GM12872 (cell line): Measurements from ENCODE around the gene NOM1.

ENCODE experiments used
- CTCF ChIP-seq: IDR thresholded peaks from 3 replicates; pipeline ENCODE4 v1.5.1; 2011; ENCODE audit warnings: low read depth, mild to moderate bottlenecking, low read length, moderate library complexity; ENCODE audit not compliant: insufficient read depth

Gene NOM1

GRCh38 chr7:157008206-157009169 lies 59.0 kb downstream of the NOM1 start:
- TF ChIP-seq CTCF = no peak

GRCh38 chr7:157009170-157009777 lies 59.8 kb downstream of the NOM1 start:
- TF ChIP-seq CTCF = no peak

- TF ChIP-seq CTCF = no peak
Measured at GRCh38 chr7:157009778-157010587, 60.5 kb downstream of the NOM1 start.

GRCh38 chr7:157010588-157011332 lies 61.2 kb downstream of the NOM1 start, which contains the start of gene MNX1:
Gene MNX1, minus strand, starts transcription at chr7:157010663. Its CDS starts 313 bp downstream, at chr7:157010350.
- TF ChIP-seq CTCF = no peak

GRCh38 chr7:157011333-157012112 lies 62.0 kb downstream of the NOM1 start:
- TF ChIP-seq CTCF = no peak

GRCh38 chr7:157012113-157012547 lies 62.6 kb downstream of the NOM1 start:
- TF ChIP-seq CTCF = no peak
